GM19099 (cell line): Measurements from ENCODE around the gene SLC9A2.

Experiments
- POLR2A ChIP-seq: IDR thresholded peaks from 3 replicates; pipeline ENCODE4 v1.6.1; 2011; ENCODE audit warnings: low read depth; ENCODE audit not compliant: insufficient read length; ENCODE audit errors: extremely low read depth

Gene SLC9A2

DNA sequence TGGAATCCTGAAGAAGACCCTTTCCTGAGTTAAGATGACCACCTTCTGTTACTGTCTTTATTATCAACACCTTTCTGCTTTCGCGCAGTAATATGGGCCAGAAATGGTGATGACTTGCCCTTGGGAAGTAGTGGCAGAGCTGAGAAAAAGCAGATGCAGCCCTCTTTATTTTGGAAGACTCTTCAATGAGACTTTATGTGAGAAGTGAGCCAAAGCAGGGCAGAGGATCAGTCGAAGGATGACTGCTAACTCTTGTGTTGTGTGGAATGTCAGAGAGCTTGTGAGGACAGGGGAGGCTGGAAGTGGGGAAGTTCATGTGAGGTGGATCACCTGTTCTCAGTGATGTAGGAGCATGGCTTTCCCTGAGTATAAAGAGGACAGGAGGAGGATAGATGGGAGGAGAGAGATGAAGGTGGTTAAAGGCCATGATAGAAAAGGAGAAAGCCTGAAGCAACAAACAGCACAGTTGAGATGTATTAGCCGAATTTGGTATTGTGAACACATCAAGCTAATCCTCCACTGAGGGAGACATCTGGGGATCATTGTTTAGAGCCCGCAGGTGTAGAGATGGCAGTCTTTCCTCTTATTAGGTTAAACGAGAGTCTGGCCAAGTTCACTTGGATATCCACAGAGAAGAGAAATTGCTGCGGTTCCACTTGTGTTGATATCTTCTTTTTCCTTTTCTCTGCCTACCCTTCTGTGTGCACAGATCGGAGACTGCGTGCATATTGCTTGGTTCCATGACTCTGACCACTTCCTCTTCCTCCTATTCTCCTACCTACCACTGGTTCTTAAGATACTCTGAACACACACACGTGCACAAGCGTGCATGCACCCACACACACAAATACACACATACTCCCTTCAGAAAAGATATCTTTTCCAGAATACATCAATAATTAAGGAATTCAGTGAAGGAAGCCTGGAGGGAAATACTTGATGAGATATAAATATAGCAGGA lies 67.4 kb downstream of the SLC9A2 start:
- TF ChIP-seq POLR2A = no peak

DNA sequence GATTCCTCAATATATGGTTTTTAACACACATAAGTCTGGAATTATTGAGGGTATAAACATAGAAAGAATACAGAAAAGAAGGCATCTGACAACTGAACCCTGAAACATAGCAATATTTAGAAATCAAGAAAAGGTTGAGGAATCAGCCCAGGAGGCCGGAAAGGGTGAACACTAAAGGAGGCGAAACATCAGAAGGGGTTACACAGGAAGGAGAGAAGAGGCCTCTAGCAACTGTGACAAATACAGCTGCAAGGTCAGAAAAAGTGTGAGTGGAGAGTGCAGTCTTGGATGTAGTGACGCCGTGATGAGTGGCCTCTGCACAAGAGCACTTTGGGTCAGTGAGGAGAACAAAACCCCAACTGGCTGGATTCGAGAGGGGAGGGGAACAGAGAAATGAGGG lies 70.7 kb downstream of the SLC9A2 start:
- no peak for TF ChIP-seq POLR2A

DNA sequence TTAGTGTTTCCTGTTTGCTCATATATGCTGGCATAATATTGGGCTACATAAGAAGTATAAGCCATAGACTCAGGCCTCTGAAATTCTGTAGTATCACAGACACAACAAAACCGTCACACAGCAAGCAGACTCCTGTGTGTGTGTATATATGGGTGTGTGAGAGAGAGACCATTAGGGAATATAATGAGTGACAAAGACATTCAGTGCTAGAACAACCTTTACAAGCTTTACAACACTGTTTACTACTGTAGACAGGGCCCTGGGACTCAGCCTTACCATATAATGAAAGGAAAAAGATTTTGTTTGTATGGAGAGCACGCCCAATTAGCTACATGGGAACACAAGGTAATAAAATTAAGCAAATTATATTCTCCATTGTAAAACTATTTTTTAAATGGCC lies 77.1 kb downstream of the SLC9A2 start:
- no peak for TF ChIP-seq POLR2A

DNA sequence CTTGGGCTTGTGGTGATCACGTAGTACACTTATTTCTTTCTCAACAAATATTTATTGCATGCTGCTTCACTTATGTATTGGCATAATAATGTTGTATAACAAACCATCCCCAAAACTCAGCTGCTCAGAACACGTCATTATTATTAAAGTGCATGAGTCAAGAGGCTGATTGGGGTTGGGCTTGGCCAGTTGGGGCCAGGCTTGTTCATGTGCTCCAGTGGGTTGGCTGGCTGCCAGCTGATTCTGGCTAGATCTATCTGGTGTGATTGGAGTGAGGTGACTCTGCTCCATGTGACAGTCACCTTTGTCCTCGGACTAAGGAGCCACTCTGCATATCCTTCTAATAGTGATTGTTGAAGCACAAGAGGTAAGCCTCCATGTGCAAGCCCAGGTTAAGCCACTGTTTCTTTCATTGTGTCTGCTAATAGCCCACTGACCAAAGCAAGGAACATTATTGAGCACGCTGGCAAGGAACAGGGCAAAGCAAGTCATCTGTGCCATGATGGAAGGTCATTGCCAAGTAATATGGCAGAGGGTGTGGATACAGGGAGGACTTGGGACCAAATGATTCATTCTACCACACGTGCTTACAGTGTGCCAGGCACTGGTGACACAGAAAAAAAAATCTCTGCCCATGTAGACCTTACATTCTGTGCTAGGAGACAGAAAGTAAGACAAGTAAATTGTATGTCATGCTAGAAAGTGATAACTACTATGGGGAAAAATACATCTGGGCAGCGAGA lies 79.2 kb downstream of the SLC9A2 start:
- TF ChIP-seq POLR2A = no peak

DNA sequence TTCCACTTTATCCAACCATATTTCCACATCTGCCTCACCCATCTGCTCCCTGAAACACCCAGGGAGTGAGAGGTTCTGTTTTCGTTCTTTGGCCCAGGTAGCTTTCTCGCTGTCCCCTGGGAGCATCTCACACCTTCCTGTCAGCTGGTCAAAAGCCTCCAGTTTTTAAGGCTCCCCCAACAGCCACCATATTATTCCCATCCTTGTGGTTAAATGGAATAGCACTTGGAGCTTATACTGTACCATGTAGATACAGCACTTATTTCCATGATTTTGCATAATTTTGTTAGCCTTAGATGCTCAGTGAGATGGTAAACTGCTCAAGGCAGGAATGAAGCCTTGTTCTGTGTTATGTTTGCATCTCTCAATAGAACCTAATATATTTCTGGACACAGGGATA lies 84.0 kb downstream of the SLC9A2 start:
- no peak for TF ChIP-seq POLR2A

DNA sequence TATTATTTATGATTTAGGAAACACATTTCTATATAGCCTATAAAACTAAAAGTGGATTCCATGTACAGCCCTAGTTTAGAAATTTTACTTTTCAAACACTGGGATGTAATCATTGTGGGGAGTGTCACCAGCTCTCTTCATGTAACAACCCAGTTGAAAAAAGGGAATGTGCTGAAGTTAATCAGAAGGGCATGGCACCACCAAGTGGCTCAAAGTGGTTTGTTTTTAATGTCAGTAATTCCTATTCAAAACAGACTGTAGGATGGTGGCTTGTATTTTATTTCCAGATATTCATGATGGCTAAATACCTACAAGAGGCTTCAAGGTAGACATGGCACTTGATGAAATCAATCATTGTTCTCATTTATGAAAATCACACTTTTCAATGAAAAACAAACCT lies 84.4 kb downstream of the SLC9A2 start:
- no peak for TF ChIP-seq POLR2A

DNA sequence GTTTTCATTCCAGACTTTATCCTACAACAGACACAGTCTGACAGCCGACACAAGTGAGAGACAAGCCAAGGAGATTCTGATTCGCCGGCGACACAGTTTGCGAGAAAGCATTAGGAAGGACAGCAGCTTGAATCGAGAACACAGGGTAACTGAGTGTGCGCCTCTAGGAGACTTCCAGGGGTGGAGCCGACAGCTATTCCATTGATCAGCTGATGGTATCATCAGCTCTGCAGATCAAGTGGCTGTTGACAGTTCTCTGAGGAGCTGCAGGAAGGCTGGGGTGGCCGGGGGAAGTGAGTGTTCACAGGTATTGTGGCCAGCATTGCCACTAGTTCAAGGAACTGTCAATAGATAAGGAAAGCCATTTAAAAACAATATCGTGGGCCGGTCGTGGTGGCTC lies 85.2 kb downstream of the SLC9A2 start:
- TF ChIP-seq POLR2A = no peak

DNA sequence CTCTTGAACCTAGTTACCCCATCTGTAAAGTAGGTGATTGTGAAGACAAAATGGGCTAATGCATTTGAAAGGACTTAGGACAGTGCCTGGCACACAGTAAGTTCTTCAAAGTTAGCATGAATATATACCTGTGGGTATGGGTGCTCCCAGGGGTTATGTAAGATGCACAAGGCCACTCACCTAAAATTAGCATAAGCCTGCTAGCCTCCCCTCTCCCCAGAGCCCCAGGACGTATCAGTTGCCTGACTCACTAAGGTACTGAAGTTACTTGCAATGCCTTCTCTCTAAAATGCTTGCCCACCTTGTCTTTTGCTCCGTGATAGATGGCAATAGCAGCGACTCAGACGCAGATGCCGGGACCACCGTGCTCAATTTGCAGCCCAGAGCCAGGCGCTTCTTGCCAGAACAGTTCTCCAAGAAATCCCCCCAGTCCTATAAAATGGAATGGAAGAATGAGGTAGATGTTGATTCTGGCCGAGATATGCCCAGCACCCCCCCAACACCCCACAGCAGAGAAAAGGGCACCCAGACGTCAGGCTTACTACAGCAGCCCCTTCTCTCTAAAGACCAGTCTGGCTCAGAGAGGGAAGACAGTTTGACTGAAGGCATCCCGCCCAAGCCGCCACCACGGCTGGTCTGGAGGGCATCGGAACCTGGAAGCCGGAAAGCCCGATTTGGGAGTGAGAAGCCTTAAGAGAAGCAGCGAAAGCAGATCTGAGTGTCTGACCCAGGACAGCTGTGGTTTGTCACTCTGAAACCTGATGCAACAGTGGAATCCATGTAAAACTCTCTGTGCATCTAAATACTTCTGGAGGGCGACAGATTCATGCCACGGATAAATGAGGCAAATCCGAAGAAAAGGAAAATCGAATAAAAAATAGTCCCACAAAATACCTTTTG lies 88.7 kb downstream of the SLC9A2 start:
- TF ChIP-seq POLR2A = no peak

DNA sequence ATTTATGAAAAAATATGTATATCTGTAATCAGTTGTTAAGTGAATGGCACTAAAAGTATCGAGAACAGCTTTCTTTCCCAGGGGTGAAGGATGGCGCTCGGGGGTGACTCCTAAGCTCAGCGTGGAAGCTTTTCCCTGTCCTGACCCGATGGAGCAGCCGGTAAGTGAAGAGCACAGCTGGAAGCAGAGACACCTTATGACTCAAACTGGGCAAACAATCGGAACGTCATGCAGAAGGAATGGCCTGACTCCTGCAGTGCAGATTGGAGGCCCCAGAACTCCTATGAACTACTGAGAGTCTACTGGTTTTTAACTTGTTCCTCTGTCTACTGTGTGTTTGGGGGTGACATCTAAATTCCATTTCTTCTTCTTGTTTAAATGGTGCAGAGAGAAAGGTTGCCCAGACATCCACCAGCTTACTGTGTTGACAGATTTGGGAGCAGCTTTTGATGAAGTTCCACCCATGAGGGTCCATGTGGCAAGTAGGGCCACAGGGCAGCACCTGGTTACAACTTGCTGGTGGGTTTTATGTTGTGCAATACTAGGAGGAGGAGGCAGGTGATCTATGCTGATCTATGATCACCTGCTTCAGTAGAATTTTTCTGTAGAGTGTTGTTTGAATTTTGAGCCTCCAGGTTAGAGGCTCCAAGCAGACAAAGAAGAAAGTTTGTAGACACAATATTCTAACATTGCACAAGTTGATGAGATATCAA lies 89.7 kb downstream of the SLC9A2 start:
- TF ChIP-seq POLR2A = no peak

DNA sequence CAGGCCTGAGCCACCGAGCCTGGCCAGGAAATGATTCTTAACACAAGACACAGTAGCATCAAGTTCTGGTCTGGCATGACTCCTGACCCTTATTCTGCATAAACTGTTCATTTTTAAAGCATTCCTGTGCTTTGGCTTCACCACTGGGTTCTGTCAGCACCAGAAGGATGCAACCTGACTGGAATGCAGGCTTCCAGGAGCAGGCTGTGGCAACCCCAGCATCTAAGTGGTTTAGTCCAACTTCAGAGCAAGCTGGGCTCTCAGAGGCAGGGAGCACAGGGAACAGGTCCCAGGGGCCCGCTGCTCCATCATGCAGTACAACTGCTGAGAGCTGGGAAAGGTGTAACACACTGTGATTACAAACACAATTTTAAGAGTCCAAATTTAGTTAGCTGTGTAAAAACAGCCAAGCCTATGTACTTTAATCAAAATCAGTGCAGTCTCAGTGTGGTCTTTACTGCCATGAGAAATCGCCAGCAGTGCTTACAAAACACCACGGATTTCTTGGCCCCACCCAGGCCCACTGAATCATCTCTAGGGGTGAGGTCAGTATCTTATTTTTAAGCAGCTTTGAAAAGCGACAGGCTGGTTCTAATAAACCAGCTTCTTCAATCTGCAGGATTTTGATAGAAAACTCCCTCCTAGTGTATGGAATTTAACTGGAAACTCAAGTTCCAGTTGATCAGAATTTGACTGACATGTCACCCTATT lies 98.1 kb downstream of the SLC9A2 start:
- TF ChIP-seq POLR2A = no peak

DNA sequence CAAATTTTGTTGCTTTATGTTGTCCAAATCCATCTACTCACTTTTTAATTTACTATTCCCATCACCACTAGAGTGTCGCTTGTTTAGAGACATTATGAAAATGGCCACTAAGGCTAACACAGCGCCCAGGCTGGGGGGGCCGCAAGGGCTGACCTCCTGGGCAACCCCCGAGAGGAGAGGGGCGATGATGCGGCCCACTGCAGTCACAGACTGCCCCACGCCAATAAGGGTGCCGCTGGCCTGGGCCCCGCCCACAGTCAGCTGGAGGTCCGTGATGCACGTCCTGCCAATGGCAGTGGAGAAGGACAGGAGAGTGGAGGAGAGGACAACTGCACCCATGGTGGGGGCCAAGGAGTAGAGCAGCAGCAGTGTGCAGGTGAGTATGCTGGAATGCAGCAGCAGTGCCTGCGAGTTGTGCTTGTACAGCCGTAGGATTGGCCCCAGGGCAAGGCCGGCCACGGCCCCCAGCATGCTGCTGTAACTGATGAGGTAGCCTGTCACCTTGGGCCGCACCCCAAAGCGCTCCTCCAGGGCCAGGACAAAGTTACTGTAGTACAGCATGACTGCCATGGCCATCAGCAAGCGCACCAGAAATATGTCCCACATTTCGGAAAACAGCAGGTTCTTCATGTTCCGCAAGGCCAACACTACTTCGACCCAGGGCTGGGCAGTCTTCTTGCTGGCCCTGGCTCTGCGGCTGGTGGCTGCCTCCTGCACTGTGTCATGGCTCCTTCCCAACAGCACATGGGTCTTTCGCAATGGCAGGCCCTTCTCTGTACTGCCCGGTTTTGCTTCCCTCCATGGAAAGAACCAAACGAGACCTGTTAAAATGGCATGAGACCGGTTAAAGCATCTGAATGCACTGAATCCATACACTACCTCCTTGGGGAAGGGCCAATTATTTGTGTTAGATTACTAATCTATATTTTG lies 99.3 kb downstream of the SLC9A2 start:
- no peak for TF ChIP-seq POLR2A

DNA sequence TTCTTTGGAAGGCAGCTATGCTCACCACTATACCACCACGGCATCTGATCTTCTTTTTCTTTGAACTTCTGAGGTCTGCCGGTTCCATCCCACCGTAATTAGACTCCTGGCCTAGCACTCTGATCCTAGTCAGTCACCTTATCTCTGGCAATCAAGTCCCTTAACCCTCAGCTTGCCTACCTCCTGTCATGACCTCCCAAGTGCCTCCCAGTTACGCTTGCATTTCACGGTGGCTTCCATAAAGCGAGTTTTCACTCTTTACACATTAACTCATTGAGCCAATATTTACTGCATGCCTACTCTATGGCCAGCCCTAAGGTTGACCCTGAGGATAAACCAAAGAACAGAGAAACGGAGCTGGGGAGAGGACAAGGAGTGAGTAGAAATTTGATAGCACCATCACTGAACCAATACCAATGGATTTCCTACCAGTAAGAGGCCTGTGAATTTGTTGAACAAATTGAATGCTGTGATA lies 104.7 kb downstream of the SLC9A2 start:
- no peak for TF ChIP-seq POLR2A

DNA sequence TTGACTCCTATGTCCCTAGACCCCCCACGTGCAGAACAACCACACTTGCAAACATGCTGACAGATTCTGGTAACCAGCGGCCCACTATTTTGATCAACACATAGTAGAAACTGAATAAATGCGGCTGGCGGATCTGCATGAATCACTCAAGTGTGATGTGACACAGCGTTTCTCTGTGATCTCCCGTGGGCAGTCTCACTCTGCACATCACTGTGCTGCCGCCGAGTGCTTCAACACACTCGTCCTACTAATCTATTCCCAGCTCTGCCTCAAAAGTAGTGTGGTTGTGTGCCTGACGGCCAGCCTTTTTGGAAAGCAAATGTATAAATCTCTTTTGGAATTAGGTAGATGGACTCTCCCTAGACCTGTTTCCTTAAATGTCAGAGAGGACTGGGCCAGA lies 105.2 kb downstream of the SLC9A2 start:
- no peak for TF ChIP-seq POLR2A
